GM12864 (cell line): ENCODE data around the gene ATP8A2.

ENCODE experiments used
- DNase-seq: peaks from one replicate; pipeline ENCODE4 v3.0.0-alpha.2; 2011; ENCODE audit warnings: low read depth
- H3K4me3 ChIP-seq: 2 replicates; pipeline ENCODE4 v1.5.1; 2011; ENCODE audit warnings: mild to moderate bottlenecking, low read depth, low read length, control low read depth
- CTCF ChIP-seq: IDR thresholded peaks from 2 replicates; pipeline ENCODE4 v1.5.1; 2011; ENCODE audit warnings: low read depth, mild to moderate bottlenecking, moderate library complexity, low read length, control low read depth, inconsistent platforms; ENCODE audit errors: missing control alignments

The ATP8A2 gene

GRCh38 chr13:25879466-25879865, 507.7 kb downstream of the ATP8A2 start:
- H3K4me3 ChIP-seq: no peak overlapping the region
- TF ChIP-seq CTCF: no peak
- DNase-seq: no peak

GRCh38 chr13:25881136-25881926, 509.6 kb downstream of the ATP8A2 start:
- no peak for DNase-seq
- H3K4me3 ChIP-seq: no peak overlapping the region
- no peak for TF ChIP-seq CTCF

- no peak overlapping the region for H3K4me3 ChIP-seq
- TF ChIP-seq CTCF: no peak
- DNase-seq: no peak
Measured at GRCh38 chr13:25881971-25882451, 510.2 kb downstream of the ATP8A2 start.

GRCh38 chr13:25882466-25883357, 510.9 kb downstream of the ATP8A2 start:
- no peak for DNase-seq
- no peak for TF ChIP-seq CTCF

GRCh38 chr13:25885418-25885817, 513.6 kb downstream of the ATP8A2 start:
- H3K4me3 ChIP-seq: no peak overlapping the region
- DNase-seq: no peak
- TF ChIP-seq CTCF: no peak

More at GRCh38 chr13:25882466-25883357, 510.9 kb downstream of the ATP8A2 start:
- H3K4me3 ChIP-seq: no peak overlapping the region

- H3K4me3 ChIP-seq: no peak overlapping the region
- no peak for DNase-seq
- no peak for TF ChIP-seq CTCF
Measured at GRCh38 chr13:25886438-25887214, 514.9 kb downstream of the ATP8A2 start.
